Stimulated activated naive CD8-positive, alpha-beta T cell treated with anti-CD3 and anti-CD28 coated beads, Interleukin-15, Interleukin-2, amounts not matched to agents 100 ng/mL and 50 ng/mL, for 24 hours (primary cell): ENCODE data around the gene LDB2.
"Not testable (repeated sequence)": the region's sequence is repeated elsewhere in the genome, so short reads cannot be mapped to it uniquely, and the experiment has no call there.

Experiments used
- H3K27ac Mint-ChIP-seq: one replicate; pipeline ENCODE4 v1.8.0; 2021; ENCODE audit warnings: mild to moderate bottlenecking, mixed read lengths
- H3K27me3 Mint-ChIP-seq: one replicate; pipeline ENCODE4 v1.8.0; 2021; ENCODE audit warnings: mixed read lengths
- H3K36me3 Mint-ChIP-seq: one replicate; pipeline ENCODE4 v1.8.0; 2021; ENCODE audit warnings: low read depth, mixed read lengths
- H3K4me1 Mint-ChIP-seq: one replicate; pipeline ENCODE4 v1.8.0; 2021; ENCODE audit warnings: low read depth, mixed read lengths
- H3K4me3 Mint-ChIP-seq: one replicate; pipeline ENCODE4 v1.8.0; 2021; ENCODE audit warnings: mild to moderate bottlenecking, mixed read lengths
- H3K9me3 Mint-ChIP-seq: one replicate; pipeline ENCODE4 v1.8.0; 2021; ENCODE audit warnings: mixed read lengths

LDB2 gene

GRCh38 chr4:16659079-16659478, 239.4 kb downstream of the LDB2 start:
- Mint-ChIP-seq H3K4me1 (no peaks in the 10 kb centered on the region), H3K9me3 (no peaks in the 10 kb centered on the region), H3K4me3 (no peak overlapping the region), H3K27ac (no peak overlapping the region), H3K36me3 (no peaks in the 10 kb centered on the region), H3K27me3 (no peaks in the 10 kb centered on the region)

- Mint-ChIP-seq H3K4me3 (no peak overlapping the region), H3K4me1 (no peaks in the 10 kb centered on the region), H3K27ac (no peak overlapping the region), H3K9me3 (no peaks in the 10 kb centered on the region), H3K36me3 (no peaks in the 10 kb centered on the region), H3K27me3 (no peaks in the 10 kb centered on the region)
These were observed 240.3 kb downstream of the LDB2 start for GRCh38 chr4:16658183-16658582.

GRCh38 chr4:16655111-16655510, 243.3 kb downstream of the LDB2 start:
- H3K36me3 Mint-ChIP-seq, result no peaks in the 10 kb centered on the region
- no peak overlapping the region for H3K27ac Mint-ChIP-seq
- no peaks in the 10 kb centered on the region for H3K4me1 Mint-ChIP-seq
- H3K9me3 Mint-ChIP-seq, result no peaks in the 10 kb centered on the region
- H3K27me3 Mint-ChIP-seq, result no peaks in the 10 kb centered on the region
- no peak overlapping the region for H3K4me3 Mint-ChIP-seq

GRCh38 chr4:16652732-16653305, 245.6 kb downstream of the LDB2 start:
- no peaks in the 10 kb centered on the region for H3K9me3 Mint-ChIP-seq
- no peaks in the 10 kb centered on the region for H3K36me3 Mint-ChIP-seq
- no peaks in the 10 kb centered on the region for H3K27me3 Mint-ChIP-seq
- no peak overlapping the region for H3K27ac Mint-ChIP-seq
- no peak overlapping the region for H3K4me3 Mint-ChIP-seq
- no peaks in the 10 kb centered on the region for H3K4me1 Mint-ChIP-seq

- Mint-ChIP-seq H3K4me3 (no peak overlapping the region), H3K9me3 (peaks cover 4% of the 10 kb centered on the region), H3K27ac (no peak overlapping the region), H3K36me3 (no peaks in the 10 kb centered on the region), H3K27me3 (no peaks in the 10 kb centered on the region), H3K4me1 (no peaks in the 10 kb centered on the region)
These were observed 252.0 kb downstream of the LDB2 start for GRCh38 chr4:16646459-16646858.

GRCh38 chr4:16643893-16644292, 254.6 kb downstream of the LDB2 start:
- H3K4me3 Mint-ChIP-seq, result no peak overlapping the region
- H3K27me3 Mint-ChIP-seq, result peaks cover 3% of the 10 kb centered on the region
- H3K27ac Mint-ChIP-seq, result no peak overlapping the region

GRCh38 chr4:16642897-16643296, 255.5 kb downstream of the LDB2 start:
- Mint-ChIP-seq H3K27ac (no peak overlapping the region), H3K27me3 (peaks cover 3% of the 10 kb centered on the region), H3K4me3 (no peak overlapping the region), H3K4me1 (no peaks in the 10 kb centered on the region), H3K36me3 (no peaks in the 10 kb centered on the region), H3K9me3 (peaks cover 4% of the 10 kb centered on the region)

More at GRCh38 chr4:16643893-16644292, 254.6 kb downstream of the LDB2 start:
- Mint-ChIP-seq H3K9me3 (peaks cover 4% of the 10 kb centered on the region), H3K36me3 (no peaks in the 10 kb centered on the region), H3K4me1 (no peaks in the 10 kb centered on the region)

- Mint-ChIP-seq H3K27ac (no peak overlapping the region), H3K4me3 (no peak overlapping the region), H3K9me3 (peaks cover 4% of the 10 kb centered on the region), H3K36me3 (no peaks in the 10 kb centered on the region), H3K4me1 (no peaks in the 10 kb centered on the region), H3K27me3 (peaks cover 3% of the 10 kb centered on the region)
These were observed 256.5 kb downstream of the LDB2 start for GRCh38 chr4:16641971-16642370.

- Mint-ChIP-seq H3K9me3 (peaks cover 5% of the 10 kb centered on the region), H3K27me3 (peaks cover 3% of the 10 kb centered on the region), H3K27ac (no peak overlapping the region), H3K4me1 (no peaks in the 10 kb centered on the region), H3K4me3 (no peak overlapping the region), H3K36me3 (no peaks in the 10 kb centered on the region)
These were observed 261.4 kb downstream of the LDB2 start for GRCh38 chr4:16636912-16637630.

GRCh38 chr4:16636304-16636703, 262.1 kb downstream of the LDB2 start:
- Mint-ChIP-seq H3K4me1 (no peaks in the 10 kb centered on the region), H3K27me3 (peaks cover 3% of the 10 kb centered on the region), H3K27ac (no peak overlapping the region), H3K4me3 (no peak overlapping the region), H3K9me3 (peaks cover 5% of the 10 kb centered on the region), H3K36me3 (no peaks in the 10 kb centered on the region)

GRCh38 chr4:16629274-16629673, 269.2 kb downstream of the LDB2 start:
- H3K4me1 Mint-ChIP-seq, H3K9me3 Mint-ChIP-seq, H3K4me3 Mint-ChIP-seq, H3K36me3 Mint-ChIP-seq, H3K27me3 Mint-ChIP-seq, H3K27ac Mint-ChIP-seq: not testable (repeated sequence)

GRCh38 chr4:16628835-16629234, 269.6 kb downstream of the LDB2 start:
- H3K27me3 Mint-ChIP-seq, H3K9me3 Mint-ChIP-seq, H3K4me3 Mint-ChIP-seq, H3K36me3 Mint-ChIP-seq, H3K27ac Mint-ChIP-seq, H3K4me1 Mint-ChIP-seq: not testable (repeated sequence)

GRCh38 chr4:16627999-16628398, 270.4 kb downstream of the LDB2 start:
- H3K27me3 Mint-ChIP-seq, result no peaks in the 10 kb centered on the region
- H3K4me1 Mint-ChIP-seq, result no peaks in the 10 kb centered on the region
- no peaks in the 10 kb centered on the region for H3K36me3 Mint-ChIP-seq
- no peak overlapping the region for H3K27ac Mint-ChIP-seq
- peaks cover 3% of the 10 kb centered on the region for H3K9me3 Mint-ChIP-seq
- no peak overlapping the region for H3K4me3 Mint-ChIP-seq

- Mint-ChIP-seq H3K4me3 (no peak overlapping the region), H3K27ac (no peak overlapping the region), H3K36me3 (no peaks in the 10 kb centered on the region), H3K9me3 (peaks cover 3% of the 10 kb centered on the region), H3K27me3 (no peaks in the 10 kb centered on the region), H3K4me1 (no peaks in the 10 kb centered on the region)
These were observed 271.5 kb downstream of the LDB2 start for GRCh38 chr4:16626945-16627344.

GRCh38 chr4:16622826-16623225, 275.6 kb downstream of the LDB2 start:
- H3K36me3 Mint-ChIP-seq, result no peaks in the 10 kb centered on the region
- H3K4me3 Mint-ChIP-seq, result no peak overlapping the region
- H3K27ac Mint-ChIP-seq, result no peak overlapping the region
- no peaks in the 10 kb centered on the region for H3K27me3 Mint-ChIP-seq
- H3K9me3 Mint-ChIP-seq, result peaks cover 3% of the 10 kb centered on the region
- H3K4me1 Mint-ChIP-seq, result no peaks in the 10 kb centered on the region

- Mint-ChIP-seq H3K27me3 (no peaks in the 10 kb centered on the region), H3K27ac (no peak overlapping the region), H3K36me3 (no peaks in the 10 kb centered on the region), H3K4me3 (no peak overlapping the region), H3K4me1 (no peaks in the 10 kb centered on the region), H3K9me3 (no peaks in the 10 kb centered on the region)
These were observed 281.0 kb downstream of the LDB2 start for GRCh38 chr4:16617435-16617834.
